HepG2 (cell line): ENCODE measurements around the gene CCDC154. TPM values are rescaled to one million over a fixed set of nuclear protein-coding genes. Genes with fewer than 3 reads are reported as not detected.

ENCODE experiments used
- FOSL2 ChIP-seq: sonication (generic); formaldehyde crosslinking; IDR thresholded peaks from 2 replicates; pipeline ENCODE4 v1.4.0; 2020; ENCODE audit warnings: missing genetic modification reagents
- HCFC1 ChIP-seq: fragments of 150-350 bp; IDR thresholded peaks from 2 replicates; pipeline ENCODE4 v1.6.1; 2014; ENCODE audit warnings: low read depth, low read length
- KLF13 ChIP-seq: sonication (generic); formaldehyde crosslinking; IDR thresholded peaks from 2 replicates; pipeline ENCODE4 v1.4.0; 2020; ENCODE audit warnings: mild to moderate bottlenecking, missing genetic modification reagents
- NAIF1 ChIP-seq: sonication (generic); formaldehyde crosslinking; IDR thresholded peaks from 2 replicates; pipeline ENCODE4 v1.5.0; 2020; ENCODE audit warnings: mild to moderate bottlenecking, missing genetic modification reagents, borderline replicate concordance
- NBN ChIP-seq: fragments of 450-650 bp; conservative IDR thresholded peaks from 2 replicates; pipeline ENCODE4 v1.6.1; 2017
- NONO ChIP-seq, 2 experiments: fragments of 450-650 bp in 1 of 2; sonication (generic) in 1 of 2; formaldehyde crosslinking in 1 of 2; IDR thresholded peaks in 1 of 2; conservative IDR thresholded peaks in 1 of 2; 2 replicates each; pipeline versions ENCODE4 v1.6.1 to v1.8.0; 2017 to 2022; ENCODE audit warnings: mild to moderate bottlenecking in 1 of 2, missing genetic modification reagents in 1 of 2, moderate library complexity in 1 of 2
- PAWR ChIP-seq: sonication (generic); formaldehyde crosslinking; IDR thresholded peaks from 2 replicates; pipeline ENCODE4 v1.4.0; 2020; ENCODE audit warnings: missing genetic modification reagents, mild to moderate bottlenecking, borderline replicate concordance
- SNRNP70 ChIP-seq: fragments of 200-400 bp; formaldehyde crosslinking; IDR thresholded peaks from 2 replicates; pipeline ENCODE4 v1.6.1; 2017; ENCODE audit warnings: mild to moderate bottlenecking, low read depth, low read length, moderate library complexity
- SOX13 ChIP-seq, 3 experiments: fragments of 450-650 bp in 1 of 3; sonication (generic) in 1 of 3; formaldehyde crosslinking in 1 of 3; IDR thresholded peaks in 2 of 3; conservative IDR thresholded peaks in 1 of 3; 2 replicates each; pipeline versions ENCODE4 v1.5.0 to v1.6.1; 2016 to 2020; ENCODE audit warnings: antibody characterized with exemption in 1 of 3, mild to moderate bottlenecking in 1 of 3, missing compliant biosample characterization in 1 of 3, missing genetic modification reagents in 1 of 3, moderate library complexity in 1 of 3
- ZBTB38 ChIP-seq: sonication (generic); formaldehyde crosslinking; IDR thresholded peaks from 2 replicates; pipeline ENCODE4 v1.5.1; 2020; ENCODE audit warnings: mild to moderate bottlenecking, missing genetic modification reagents
- ZFYVE20 ChIP-seq: sonication (generic); formaldehyde crosslinking; IDR thresholded peaks from 2 replicates; pipeline ENCODE4 v1.8.0; 2023; ENCODE audit warnings: low read depth, mild to moderate bottlenecking, moderate library complexity, missing genetic modification reagents, borderline replicate concordance
- ZNF101 ChIP-seq: sonication (generic); formaldehyde crosslinking; IDR thresholded peaks from 2 replicates; pipeline ENCODE4 v1.4.0; 2020; ENCODE audit warnings: mild to moderate bottlenecking, low read depth, missing genetic modification reagents, borderline replicate concordance
- ZNF292 ChIP-seq: sonication (generic); formaldehyde crosslinking; IDR thresholded peaks from 2 replicates; pipeline ENCODE4 v1.8.1; 2022; ENCODE audit warnings: mild to moderate bottlenecking, low read depth, missing genetic modification reagents, borderline replicate concordance
- ZNF564 ChIP-seq: sonication (generic); formaldehyde crosslinking; IDR thresholded peaks from 2 replicates; pipeline ENCODE4 v1.8.1; 2023; ENCODE audit warnings: mild to moderate bottlenecking, missing genetic modification reagents
- ZNF567 ChIP-seq: sonication (generic); formaldehyde crosslinking; IDR thresholded peaks from 2 replicates; pipeline ENCODE4 v1.8.1; 2023; ENCODE audit warnings: mild to moderate bottlenecking, missing genetic modification reagents, borderline replicate concordance
- ZNF589 ChIP-seq: sonication (generic); formaldehyde crosslinking; conservative IDR thresholded peaks from 2 replicates; pipeline ENCODE4 v1.8.0; 2022; ENCODE audit warnings: mild to moderate bottlenecking, moderate library complexity, missing genetic modification reagents
- polyA plus RNA-seq, 8 experiments: library from polyadenylated mRNA; depleted of rRNA in 3 of 8; stranded (reverse) in 7 of 8; unstranded in 1 of 8; fragments of >200 nt; fragmentation: Illumina TruSeq in 4 of 8; extraction: Trizol in 4 of 8; gene quantifications; 2 replicates each; pipeline versions ENCODE4 v1.2.1 to v1.2.3, GENCODE V29; 2011 to 2016; ENCODE audit warnings: low read depth in 4 of 8, missing spikeins in 1 of 8, mixed read lengths in 1 of 8; ENCODE audit not compliant: insufficient read depth in 1 of 8
- total RNA-seq, 5 experiments: library from RNA; depleted of rRNA; stranded (reverse); fragments of >200 nt; fragmentation: Illumina TruSeq; extraction: Trizol; gene quantifications; 2 replicates each; pipeline ENCODE4 v1.2.3, GENCODE V29; 2016; ENCODE audit warnings: low read depth in 1 of 5
- TF ChIP-seq, protein P1 (sequence below): sonication (generic); formaldehyde crosslinking; IDR thresholded peaks from 2 replicates; pipeline ENCODE4 v1.9.0; 2021; ENCODE audit warnings: missing genetic modification reagents, borderline replicate concordance
- TF ChIP-seq, protein P2 (sequence below): sonication (generic); formaldehyde crosslinking; conservative IDR thresholded peaks from 2 replicates; pipeline ENCODE4 v1.8.0; 2022; ENCODE audit warnings: low read depth, missing genetic modification reagents
- TF ChIP-seq, protein P3 (sequence below): sonication (generic); formaldehyde crosslinking; IDR thresholded peaks from 2 replicates; pipeline ENCODE4 v1.8.0; 2022; ENCODE audit warnings: missing genetic modification reagents, mild to moderate bottlenecking, inconsistent platforms, borderline replicate concordance

CCDC154 gene
- total and polyA plus RNA-seq, 2 of the 13 experiments (the other 11 are each of a cell fraction or from before 2014, with no cell fraction given) = 0.92 to 1.5 TPM

DNA sequence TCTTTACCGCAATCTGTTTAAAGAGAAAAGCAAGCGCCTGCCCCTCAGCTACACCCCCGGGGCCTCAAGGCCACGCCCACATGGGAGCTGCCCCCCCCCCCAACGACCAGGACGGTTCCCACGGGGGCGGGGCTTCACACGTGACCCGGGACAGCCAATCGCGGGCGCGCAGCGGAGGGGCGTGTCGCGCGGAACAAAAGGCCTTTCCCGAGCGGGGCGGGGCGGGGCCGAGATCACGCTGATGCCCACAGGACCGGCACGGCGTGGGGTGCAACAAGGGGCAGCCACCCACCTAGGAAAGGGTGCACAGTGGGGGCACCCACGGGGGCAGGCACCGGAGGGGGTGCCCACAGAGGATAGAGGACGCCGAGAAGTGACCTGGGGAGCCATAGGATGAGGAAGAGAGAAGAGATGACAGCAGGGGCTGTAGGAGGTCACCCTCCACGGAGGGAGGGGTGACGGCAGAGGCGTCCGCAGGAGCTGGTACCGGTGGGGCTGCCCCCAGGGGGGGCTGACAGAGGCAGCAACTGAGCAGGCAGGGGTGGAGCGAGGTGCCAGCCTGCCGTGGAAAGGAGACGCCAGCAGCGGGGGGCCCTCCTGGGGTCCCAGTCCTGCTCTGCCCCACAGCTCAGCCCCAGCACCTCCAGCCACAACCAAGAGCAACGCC lies 36.1 kb downstream of the CCDC154 start (continued):
- TF ChIP-seq ZNF101 (CRISPR knock-in tag) (no peak), PAWR (CRISPR knock-in tag) (0 out of 2 replicates have a peak, but pooled peaks have one; percentile 34), SOX13 (IDR thresholded peaks at IDR 0.05) (no peak), SOX13 (CRISPR knock-in tag; conservative IDR thresholded peaks at IDR 0.05 in 1 of 2, IDR thresholded peaks at IDR 0.05 in 1 of 2) (peak in 1 of 2 experiments; percentile 75; a peak in 2 of 4 replicates), ZNF292 (CRISPR knock-in tag) (no peak), NBN (no peak), ZBTB38 (CRISPR knock-in tag) (no peak), FOSL2 (CRISPR knock-in tag) (no peak), KLF13 (CRISPR knock-in tag) (no peak), ZNF564 (CRISPR knock-in tag) (no peak), NONO (IDR thresholded peaks at IDR 0.05) (no peak), NONO (CRISPR knock-in tag; conservative IDR thresholded peaks at IDR 0.05) (peak; percentile 80), SNRNP70 (no peak), ZFYVE20 (CRISPR knock-in tag) (no peak), HCFC1 (no peak), ZNF567 (CRISPR knock-in tag) (no peak), ZNF589 (0 out of 2 replicates have a peak, but pooled peaks have one; percentile 37), NAIF1 (CRISPR knock-in tag) (no peak)
- TF ChIP-seq, protein P1, sequence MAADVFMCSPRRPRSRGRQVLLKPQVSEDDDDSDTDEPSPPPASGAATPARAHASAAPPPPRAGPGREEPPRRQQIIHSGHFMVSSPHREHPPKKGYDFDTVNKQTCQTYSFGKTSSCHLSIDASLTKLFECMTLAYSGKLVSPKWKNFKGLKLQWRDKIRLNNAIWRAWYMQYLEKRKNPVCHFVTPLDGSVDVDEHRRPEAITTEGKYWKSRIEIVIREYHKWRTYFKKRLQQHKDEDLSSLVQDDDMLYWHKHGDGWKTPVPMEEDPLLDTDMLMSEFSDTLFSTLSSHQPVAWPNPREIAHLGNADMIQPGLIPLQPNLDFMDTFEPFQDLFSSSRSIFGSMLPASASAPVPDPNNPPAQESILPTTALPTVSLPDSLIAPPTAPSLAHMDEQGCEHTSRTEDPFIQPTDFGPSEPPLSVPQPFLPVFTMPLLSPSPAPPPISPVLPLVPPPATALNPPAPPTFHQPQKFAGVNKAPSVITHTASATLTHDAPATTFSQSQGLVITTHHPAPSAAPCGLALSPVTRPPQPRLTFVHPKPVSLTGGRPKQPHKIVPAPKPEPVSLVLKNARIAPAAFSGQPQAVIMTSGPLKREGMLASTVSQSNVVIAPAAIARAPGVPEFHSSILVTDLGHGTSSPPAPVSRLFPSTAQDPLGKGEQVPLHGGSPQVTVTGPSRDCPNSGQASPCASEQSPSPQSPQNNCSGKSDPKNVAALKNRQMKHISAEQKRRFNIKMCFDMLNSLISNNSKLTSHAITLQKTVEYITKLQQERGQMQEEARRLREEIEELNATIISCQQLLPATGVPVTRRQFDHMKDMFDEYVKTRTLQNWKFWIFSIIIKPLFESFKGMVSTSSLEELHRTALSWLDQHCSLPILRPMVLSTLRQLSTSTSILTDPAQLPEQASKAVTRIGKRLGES (CRISPR knock-in tag) = no peak
- TF ChIP-seq, protein P2, sequence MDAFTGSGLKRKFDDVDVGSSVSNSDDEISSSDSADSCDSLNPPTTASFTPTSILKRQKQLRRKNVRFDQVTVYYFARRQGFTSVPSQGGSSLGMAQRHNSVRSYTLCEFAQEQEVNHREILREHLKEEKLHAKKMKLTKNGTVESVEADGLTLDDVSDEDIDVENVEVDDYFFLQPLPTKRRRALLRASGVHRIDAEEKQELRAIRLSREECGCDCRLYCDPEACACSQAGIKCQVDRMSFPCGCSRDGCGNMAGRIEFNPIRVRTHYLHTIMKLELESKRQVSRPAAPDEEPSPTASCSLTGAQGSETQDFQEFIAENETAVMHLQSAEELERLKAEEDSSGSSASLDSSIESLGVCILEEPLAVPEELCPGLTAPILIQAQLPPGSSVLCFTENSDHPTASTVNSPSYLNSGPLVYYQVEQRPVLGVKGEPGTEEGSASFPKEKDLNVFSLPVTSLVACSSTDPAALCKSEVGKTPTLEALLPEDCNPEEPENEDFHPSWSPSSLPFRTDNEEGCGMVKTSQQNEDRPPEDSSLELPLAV (CRISPR knock-in tag) = no peak
- TF ChIP-seq, protein P3, sequence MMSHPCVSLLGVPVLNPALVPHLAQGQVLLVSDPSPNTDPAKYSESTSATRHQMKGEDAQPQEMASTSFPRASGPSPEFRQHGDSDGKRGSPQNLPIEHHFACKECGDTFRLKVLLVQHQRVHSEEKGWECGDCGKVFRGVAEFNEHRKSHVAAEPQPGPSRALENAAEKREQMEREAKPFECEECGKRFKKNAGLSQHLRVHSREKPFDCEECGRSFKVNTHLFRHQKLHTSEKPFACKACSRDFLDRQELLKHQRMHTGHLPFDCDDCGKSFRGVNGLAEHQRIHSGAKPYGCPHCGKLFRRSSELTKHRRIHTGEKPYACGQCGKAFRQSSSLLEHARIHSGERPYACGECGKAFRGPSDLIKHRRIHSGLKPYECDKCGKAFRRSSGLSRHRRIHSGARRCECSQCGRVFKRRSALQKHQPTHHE (CRISPR knock-in tag) = no peak
